ENCODE results near the gene STBD1.
"Not testable (repeated sequence)": the region's sequence is repeated elsewhere in the genome, so short reads cannot be mapped to it uniquely, and the experiment has no call there.

Gene STBD1

GRCh38 chr4:76287811-76288210, 18.7 kb upstream of the STBD1 start:
- H3K9me3 ChIP-seq (ENCODE audit: control insufficient read depth, insufficient read depth, low read depth, low read length); H3K9ac ChIP-seq (ENCODE audit: low read length); H3K27me3 ChIP-seq (ENCODE audit: control insufficient read depth, insufficient read depth, low read length); H3K27ac ChIP-seq (ENCODE audit: low read depth, low read length); H3K36me3 ChIP-seq (ENCODE audit: control insufficient read depth, insufficient read depth, low read length); H3K4me3 ChIP-seq (ENCODE audit: low read depth, low read length); H3K4me1 ChIP-seq (ENCODE audit: control insufficient read depth, insufficient read depth, low read length): not testable (repeated sequence)

GRCh38 chr4:76292730-76293129, 13.8 kb upstream of the STBD1 start:
- H3K9me3 ChIP-seq (ENCODE audit: control insufficient read depth, insufficient read depth, low read depth, low read length) = peaks cover 12% of the 10 kb centered on the region
- H3K4me3 ChIP-seq (ENCODE audit: low read depth, low read length) = no peak overlapping the region
- H3K27me3 ChIP-seq (ENCODE audit: control insufficient read depth, insufficient read depth, low read length) = no peaks in the 10 kb centered on the region
- H3K9ac ChIP-seq (ENCODE audit: low read length) = no peak overlapping the region
- no peaks in the 10 kb centered on the region for H3K36me3 ChIP-seq (ENCODE audit: control insufficient read depth, insufficient read depth, low read length)
- no peaks in the 10 kb centered on the region for H3K4me1 ChIP-seq (ENCODE audit: control insufficient read depth, insufficient read depth, low read length)
- no peak overlapping the region for H3K27ac ChIP-seq (ENCODE audit: low read depth, low read length)

- H3K9ac ChIP-seq (ENCODE audit: low read length) = no peak overlapping the region
- H3K27ac ChIP-seq (ENCODE audit: low read depth, low read length) = no peak overlapping the region
- H3K9me3 ChIP-seq (ENCODE audit: control insufficient read depth, insufficient read depth, low read depth, low read length) = peaks cover 17% of the 10 kb centered on the region
- no peak overlapping the region for H3K4me3 ChIP-seq (ENCODE audit: low read depth, low read length)
- H3K36me3 ChIP-seq (ENCODE audit: control insufficient read depth, insufficient read depth, low read length) = no peaks in the 10 kb centered on the region
- H3K4me1 ChIP-seq (ENCODE audit: control insufficient read depth, insufficient read depth, low read length) = no peaks in the 10 kb centered on the region
- no peaks in the 10 kb centered on the region for H3K27me3 ChIP-seq (ENCODE audit: control insufficient read depth, insufficient read depth, low read length)
These were observed 12.8 kb upstream of the STBD1 start for GRCh38 chr4:76293772-76294171.

- Histone ChIP-seq H3K9me3 (ENCODE audit: control insufficient read depth, insufficient read depth, low read depth, low read length) (peaks cover 17% of the 10 kb centered on the region), H3K36me3 (ENCODE audit: control insufficient read depth, insufficient read depth, low read length) (no peaks in the 10 kb centered on the region), H3K9ac (ENCODE audit: low read length) (no peak overlapping the region), H3K4me3 (ENCODE audit: low read depth, low read length) (no peak overlapping the region), H3K27me3 (ENCODE audit: control insufficient read depth, insufficient read depth, low read length) (no peaks in the 10 kb centered on the region), H3K27ac (ENCODE audit: low read depth, low read length) (no peak overlapping the region), H3K4me1 (ENCODE audit: control insufficient read depth, insufficient read depth, low read length) (no peaks in the 10 kb centered on the region)
These were observed 10.2 kb upstream of the STBD1 start for GRCh38 chr4:76296286-76296820.

GRCh38 chr4:76298227-76298626, 8.3 kb upstream of the STBD1 start:
- H3K9ac ChIP-seq (ENCODE audit: low read length) = no peak overlapping the region
- peaks cover 17% of the 10 kb centered on the region for H3K9me3 ChIP-seq (ENCODE audit: control insufficient read depth, insufficient read depth, low read depth, low read length)
- no peak overlapping the region for H3K27ac ChIP-seq (ENCODE audit: low read depth, low read length)
- no peaks in the 10 kb centered on the region for H3K36me3 ChIP-seq (ENCODE audit: control insufficient read depth, insufficient read depth, low read length)
- no peaks in the 10 kb centered on the region for H3K4me1 ChIP-seq (ENCODE audit: control insufficient read depth, insufficient read depth, low read length)
- H3K4me3 ChIP-seq (ENCODE audit: low read depth, low read length) = no peak overlapping the region
- H3K27me3 ChIP-seq (ENCODE audit: control insufficient read depth, insufficient read depth, low read length) = no peaks in the 10 kb centered on the region

- Histone ChIP-seq H3K4me1 (ENCODE audit: control insufficient read depth, insufficient read depth, low read length) (no peaks in the 10 kb centered on the region), H3K9ac (ENCODE audit: low read length) (no peak overlapping the region), H3K36me3 (ENCODE audit: control insufficient read depth, insufficient read depth, low read length) (no peaks in the 10 kb centered on the region), H3K27me3 (ENCODE audit: control insufficient read depth, insufficient read depth, low read length) (peaks cover 4% of the 10 kb centered on the region), H3K4me3 (ENCODE audit: low read depth, low read length) (no peak overlapping the region), H3K9me3 (ENCODE audit: control insufficient read depth, insufficient read depth, low read depth, low read length) (peaks cover 17% of the 10 kb centered on the region), H3K27ac (ENCODE audit: low read depth, low read length) (no peak overlapping the region)
These were observed 6.5 kb upstream of the STBD1 start for GRCh38 chr4:76300012-76300411.

- Histone ChIP-seq H3K27me3 (ENCODE audit: control insufficient read depth, insufficient read depth, low read length) (peaks cover 16% of the 10 kb centered on the region), H3K4me3 (ENCODE audit: low read depth, low read length) (no peak overlapping the region), H3K4me1 (ENCODE audit: control insufficient read depth, insufficient read depth, low read length) (no peaks in the 10 kb centered on the region), H3K27ac (ENCODE audit: low read depth, low read length) (no peak overlapping the region), H3K36me3 (ENCODE audit: control insufficient read depth, insufficient read depth, low read length) (no peaks in the 10 kb centered on the region), H3K9me3 (ENCODE audit: control insufficient read depth, insufficient read depth, low read depth, low read length) (peaks cover 17% of the 10 kb centered on the region), H3K9ac (ENCODE audit: low read length) (no peak overlapping the region)
These were observed 5.3 kb upstream of the STBD1 start for GRCh38 chr4:76301068-76301774.

GRCh38 chr4:76301775-76302162, 4.8 kb upstream of the STBD1 start:
- no peak overlapping the region for H3K4me3 ChIP-seq (ENCODE audit: low read depth, low read length)
- peaks cover 11% of the 10 kb centered on the region for H3K9me3 ChIP-seq (ENCODE audit: control insufficient read depth, insufficient read depth, low read depth, low read length)
- no peak overlapping the region for H3K9ac ChIP-seq (ENCODE audit: low read length)
- H3K27me3 ChIP-seq (ENCODE audit: control insufficient read depth, insufficient read depth, low read length) = peaks cover 17% of the 10 kb centered on the region
- no peak overlapping the region for H3K27ac ChIP-seq (ENCODE audit: low read depth, low read length)
- no peaks in the 10 kb centered on the region for H3K36me3 ChIP-seq (ENCODE audit: control insufficient read depth, insufficient read depth, low read length)
- no peaks in the 10 kb centered on the region for H3K4me1 ChIP-seq (ENCODE audit: control insufficient read depth, insufficient read depth, low read length)

GRCh38 chr4:76302826-76303438, 3.6 kb upstream of the STBD1 start:
- Histone ChIP-seq H3K4me3 (ENCODE audit: low read depth, low read length) (no peak overlapping the region), H3K9ac (ENCODE audit: low read length) (no peak overlapping the region), H3K4me1 (ENCODE audit: control insufficient read depth, insufficient read depth, low read length) (peaks cover 4% of the 10 kb centered on the region; the same call in 1 of the 2 replicates), H3K27ac (ENCODE audit: low read depth, low read length) (no peak overlapping the region), H3K36me3 (ENCODE audit: control insufficient read depth, insufficient read depth, low read length) (no peaks in the 10 kb centered on the region), H3K27me3 (ENCODE audit: control insufficient read depth, insufficient read depth, low read length) (peaks cover 25% of the 10 kb centered on the region), H3K9me3 (ENCODE audit: control insufficient read depth, insufficient read depth, low read depth, low read length) (peaks cover 3% of the 10 kb centered on the region)

- no peak overlapping the region for H3K27ac ChIP-seq (ENCODE audit: low read depth, low read length)
- H3K4me1 ChIP-seq (ENCODE audit: control insufficient read depth, insufficient read depth, low read length) = peaks cover 4% of the 10 kb centered on the region; the same call in 1 of the 2 replicates
These were observed 1.4 kb upstream of the STBD1 start for GRCh38 chr4:76305033-76305687.

More at GRCh38 chr4:76305033-76305687, 1.4 kb upstream of the STBD1 start:
- H3K9me3 ChIP-seq (ENCODE audit: control insufficient read depth, insufficient read depth, low read depth, low read length) = no peaks in the 10 kb centered on the region
- H3K27me3 ChIP-seq (ENCODE audit: control insufficient read depth, insufficient read depth, low read length) = peaks cover 25% of the 10 kb centered on the region
- H3K36me3 ChIP-seq (ENCODE audit: control insufficient read depth, insufficient read depth, low read length) = peaks cover 8% of the 10 kb centered on the region
- H3K4me3 ChIP-seq (ENCODE audit: low read depth, low read length) = peak overlapping the region; percentile 75; the same call in 1 of the 2 replicates
- no peak overlapping the region for H3K9ac ChIP-seq (ENCODE audit: low read length)
